ENCODE data around the gene PHF12.

PHF12 gene

DNA sequence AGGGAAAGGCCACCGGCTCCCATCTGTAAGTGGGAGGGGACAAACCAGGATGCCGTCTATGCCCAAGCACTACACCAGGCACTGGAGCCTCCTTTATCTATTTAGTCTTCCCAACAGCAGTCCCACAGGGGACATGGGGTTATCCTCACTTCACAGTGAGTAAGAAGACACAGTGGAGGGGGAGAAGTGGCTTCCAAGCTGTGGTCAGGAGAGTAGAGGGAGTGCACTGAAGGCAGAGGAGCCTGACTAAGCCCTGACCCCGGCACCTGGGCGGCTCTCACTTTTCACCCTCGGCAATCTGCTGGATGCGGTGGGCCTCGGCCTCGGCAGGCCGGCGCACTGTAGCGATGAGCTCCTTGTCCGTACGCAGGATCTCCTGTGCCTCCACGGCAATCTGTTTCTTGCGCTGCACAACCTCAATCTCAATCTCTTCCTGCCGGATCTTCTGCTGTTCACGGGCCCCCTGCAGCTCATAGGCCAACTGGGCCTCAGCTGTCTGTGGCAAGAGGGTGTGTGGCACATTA is 69.7 kb downstream of the PHF12 start:
- TF ChIP-seq, protein P1, sequence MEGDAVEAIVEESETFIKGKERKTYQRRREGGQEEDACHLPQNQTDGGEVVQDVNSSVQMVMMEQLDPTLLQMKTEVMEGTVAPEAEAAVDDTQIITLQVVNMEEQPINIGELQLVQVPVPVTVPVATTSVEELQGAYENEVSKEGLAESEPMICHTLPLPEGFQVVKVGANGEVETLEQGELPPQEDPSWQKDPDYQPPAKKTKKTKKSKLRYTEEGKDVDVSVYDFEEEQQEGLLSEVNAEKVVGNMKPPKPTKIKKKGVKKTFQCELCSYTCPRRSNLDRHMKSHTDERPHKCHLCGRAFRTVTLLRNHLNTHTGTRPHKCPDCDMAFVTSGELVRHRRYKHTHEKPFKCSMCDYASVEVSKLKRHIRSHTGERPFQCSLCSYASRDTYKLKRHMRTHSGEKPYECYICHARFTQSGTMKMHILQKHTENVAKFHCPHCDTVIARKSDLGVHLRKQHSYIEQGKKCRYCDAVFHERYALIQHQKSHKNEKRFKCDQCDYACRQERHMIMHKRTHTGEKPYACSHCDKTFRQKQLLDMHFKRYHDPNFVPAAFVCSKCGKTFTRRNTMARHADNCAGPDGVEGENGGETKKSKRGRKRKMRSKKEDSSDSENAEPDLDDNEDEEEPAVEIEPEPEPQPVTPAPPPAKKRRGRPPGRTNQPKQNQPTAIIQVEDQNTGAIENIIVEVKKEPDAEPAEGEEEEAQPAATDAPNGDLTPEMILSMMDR (IDR thresholded peaks at IDR 0.05; ENCODE audit: insufficient read depth, low read length): no peak
- no peak for TF ChIP-seq SPI1 (IDR thresholded peaks at IDR 0.05; ENCODE audit: borderline replicate concordance, low read depth)
- no peak for TF ChIP-seq GABPA (IDR thresholded peaks at IDR 0.05; ENCODE audit: low read depth)
- TF ChIP-seq, protein P2, sequence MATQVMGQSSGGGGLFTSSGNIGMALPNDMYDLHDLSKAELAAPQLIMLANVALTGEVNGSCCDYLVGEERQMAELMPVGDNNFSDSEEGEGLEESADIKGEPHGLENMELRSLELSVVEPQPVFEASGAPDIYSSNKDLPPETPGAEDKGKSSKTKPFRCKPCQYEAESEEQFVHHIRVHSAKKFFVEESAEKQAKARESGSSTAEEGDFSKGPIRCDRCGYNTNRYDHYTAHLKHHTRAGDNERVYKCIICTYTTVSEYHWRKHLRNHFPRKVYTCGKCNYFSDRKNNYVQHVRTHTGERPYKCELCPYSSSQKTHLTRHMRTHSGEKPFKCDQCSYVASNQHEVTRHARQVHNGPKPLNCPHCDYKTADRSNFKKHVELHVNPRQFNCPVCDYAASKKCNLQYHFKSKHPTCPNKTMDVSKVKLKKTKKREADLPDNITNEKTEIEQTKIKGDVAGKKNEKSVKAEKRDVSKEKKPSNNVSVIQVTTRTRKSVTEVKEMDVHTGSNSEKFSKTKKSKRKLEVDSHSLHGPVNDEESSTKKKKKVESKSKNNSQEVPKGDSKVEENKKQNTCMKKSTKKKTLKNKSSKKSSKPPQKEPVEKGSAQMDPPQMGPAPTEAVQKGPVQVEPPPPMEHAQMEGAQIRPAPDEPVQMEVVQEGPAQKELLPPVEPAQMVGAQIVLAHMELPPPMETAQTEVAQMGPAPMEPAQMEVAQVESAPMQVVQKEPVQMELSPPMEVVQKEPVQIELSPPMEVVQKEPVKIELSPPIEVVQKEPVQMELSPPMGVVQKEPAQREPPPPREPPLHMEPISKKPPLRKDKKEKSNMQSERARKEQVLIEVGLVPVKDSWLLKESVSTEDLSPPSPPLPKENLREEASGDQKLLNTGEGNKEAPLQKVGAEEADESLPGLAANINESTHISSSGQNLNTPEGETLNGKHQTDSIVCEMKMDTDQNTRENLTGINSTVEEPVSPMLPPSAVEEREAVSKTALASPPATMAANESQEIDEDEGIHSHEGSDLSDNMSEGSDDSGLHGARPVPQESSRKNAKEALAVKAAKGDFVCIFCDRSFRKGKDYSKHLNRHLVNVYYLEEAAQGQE (IDR thresholded peaks at IDR 0.05; ENCODE audit: insufficient replicate concordance, low read depth): no peak
- no peak for TF ChIP-seq POLR2AphosphoS5 (IDR thresholded peaks at IDR 0.05; ENCODE audit: low read depth)
- no peak for DNase-seq (ENCODE audit: low read depth in 1 of 2, low spot score in 1 of 2)
- Histone ChIP-seq H3K4me3 (replicated peaks; ENCODE audit: insufficient read depth, low read length) (no peak overlapping the region), H3K27me3 (ENCODE audit: insufficient read depth, poor library complexity, severe bottlenecking) (no peaks in the 10 kb centered on the region), H3K27ac (replicated peaks) (no peak overlapping the region)

DNA sequence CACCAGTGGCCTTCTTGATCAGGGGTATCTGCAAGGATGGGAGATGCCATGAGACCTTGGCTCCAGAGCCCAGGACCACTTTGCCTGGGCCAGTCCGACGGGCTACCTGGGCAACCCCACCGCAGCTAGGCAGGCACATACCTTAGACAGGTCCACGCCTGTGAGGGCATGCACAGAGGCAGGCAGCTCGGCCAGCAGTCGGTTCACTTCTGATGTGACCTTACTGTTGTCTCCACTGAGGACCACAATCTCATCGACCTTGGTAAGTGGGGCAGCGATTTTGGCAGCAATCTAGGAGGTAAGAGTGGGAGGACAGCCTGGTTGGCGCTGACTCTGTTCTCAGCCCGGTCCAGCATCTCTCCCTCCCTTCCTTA is 70.8 kb downstream of the PHF12 start:
- H3K27me3 ChIP-seq (ENCODE audit: insufficient read depth, poor library complexity, severe bottlenecking): no peaks in the 10 kb centered on the region
- TF ChIP-seq, protein P1 (IDR thresholded peaks at IDR 0.05; ENCODE audit: insufficient read depth, low read length): no peak
- TF ChIP-seq GABPA (IDR thresholded peaks at IDR 0.05; ENCODE audit: low read depth): no peak
- TF ChIP-seq, protein P2 (IDR thresholded peaks at IDR 0.05; ENCODE audit: insufficient replicate concordance, low read depth): no peak
- no peak for TF ChIP-seq POLR2AphosphoS5 (IDR thresholded peaks at IDR 0.05; ENCODE audit: low read depth)
- no peak for TF ChIP-seq SPI1 (IDR thresholded peaks at IDR 0.05; ENCODE audit: borderline replicate concordance, low read depth)
- no peak overlapping the region for H3K27ac ChIP-seq (replicated peaks)

DNA sequence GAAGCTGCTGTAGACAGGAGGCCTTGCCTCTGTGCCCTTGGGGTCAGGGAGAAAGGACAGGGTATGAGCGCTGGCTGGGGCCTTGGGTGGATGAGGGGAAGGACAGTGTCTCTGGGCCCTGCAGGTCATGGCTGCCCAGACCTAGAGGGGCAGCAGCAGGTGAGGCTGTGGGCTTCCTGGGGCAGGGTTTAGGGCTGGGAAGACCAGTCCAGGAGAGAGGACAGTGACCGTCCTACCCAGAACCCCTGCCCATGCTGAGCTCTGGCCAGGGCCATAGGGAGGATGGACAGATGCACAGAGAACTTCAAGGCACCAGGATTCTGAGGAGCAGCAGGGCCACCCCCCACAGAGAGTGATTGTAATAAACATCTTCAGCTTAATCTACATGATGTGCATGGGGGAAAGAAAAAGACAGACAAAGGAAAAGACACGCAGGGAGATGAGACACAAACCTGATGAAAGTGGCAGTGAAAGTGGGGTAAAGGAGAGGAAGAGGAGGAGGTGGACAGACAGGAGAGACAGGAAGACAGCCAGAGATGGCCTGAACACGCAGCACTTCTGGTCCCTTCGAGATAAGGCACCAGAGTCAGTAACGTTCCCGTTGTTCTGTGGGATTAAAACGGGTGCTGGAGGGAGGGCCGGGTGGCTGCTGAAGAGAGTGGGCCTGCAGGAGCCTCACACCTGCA is 71.3 kb downstream of the PHF12 start:
- DNase-seq (ENCODE audit: low read depth in 1 of 2, low spot score in 1 of 2): no peak
- Histone ChIP-seq H3K27ac (replicated peaks) (no peak overlapping the region), H3K4me3 (replicated peaks; ENCODE audit: insufficient read depth, low read length) (no peak overlapping the region), H3K27me3 (ENCODE audit: insufficient read depth, poor library complexity, severe bottlenecking) (no peaks in the 10 kb centered on the region)
- TF ChIP-seq GABPA (IDR thresholded peaks at IDR 0.05; ENCODE audit: low read depth) (no peak), SPI1 (IDR thresholded peaks at IDR 0.05; ENCODE audit: borderline replicate concordance, low read depth) (no peak), POLR2AphosphoS5 (IDR thresholded peaks at IDR 0.05; ENCODE audit: low read depth) (no peak)
- TF ChIP-seq, protein P2 (IDR thresholded peaks at IDR 0.05; ENCODE audit: insufficient replicate concordance, low read depth): no peak
- TF ChIP-seq, protein P1 (IDR thresholded peaks at IDR 0.05; ENCODE audit: insufficient read depth, low read length): no peak

More for the DNA sequence above, 70.8 kb downstream of the PHF12 start:
- DNase-seq (ENCODE audit: low read depth in 1 of 2, low spot score in 1 of 2): no peak
- no peak overlapping the region for H3K4me3 ChIP-seq (replicated peaks; ENCODE audit: insufficient read depth, low read length)

Measured in HL-60 (cell line).